Pancreas (tissue), 10 donors: ENCODE results near the gene SKIC8. TPM values are rescaled to one million over a fixed set of nuclear protein-coding genes. Genes with fewer than 3 reads are reported as not detected.
A peak's percentile ranks its signal among the peaks of the same experiment; 100 is the strongest.

Experiments used
- ATAC-seq, 4 donors: fragments of 200-7000 bp; cut with Tn5 transposase; one replicate each; pipeline versions ENCODE4 v1.8.0 to v1.9.1; 2020; ENCODE audit warnings: mild to moderate bottlenecking in 4 of 4, moderate library complexity in 4 of 4
- DNase-seq, 6 donors: peaks; one replicate each; pipeline ENCODE4 v3.0.0-alpha.2; 2020
- FAIRE-seq: peaks from 2 replicates; lab custom pipeline; 2012; peaks lifted over from hg19 to GRCh38; lab: Jason Lieb, UNC
- H3K27ac ChIP-seq, 4 donors: fragments of 200-600 bp; sonication (generic); 1 replicate in 3 of 4; 2 replicates in 1 of 4; pipeline versions ENCODE4 v1.5.0 to v1.8.0; 2020
- H3K27me3 ChIP-seq, 4 donors: fragments of 200-600 bp; one replicate each; pipeline ENCODE4 v1.8.0; 2021
- H3K36me3 ChIP-seq, 3 donors: fragments of 200-600 bp; sonication (generic) in 1 of 3; one replicate each; pipeline versions ENCODE4 v1.5.0 to v1.8.0; 2020 to 2021
- H3K4me1 ChIP-seq, 3 donors: fragments of 200-600 bp; one replicate each; pipeline ENCODE4 v1.8.0; 2021
- H3K4me3 ChIP-seq, 4 donors: fragments of 200-600 bp; sonication (generic) in 2 of 4; one replicate each; pipeline versions ENCODE4 v1.5.0 to v1.8.0; 2020 to 2021
- H3K9me3 ChIP-seq, 4 donors: fragments of 200-600 bp; one replicate each; pipeline ENCODE4 v1.8.0; 2021
- WGBS, 2 donors: extraction: QIAGEN DNeasy Blood & Tissue Kit; methylation state at CpG; one replicate each; pipeline ENCODE4 v1.1.7; 2013; 5-methylcytosine and 5-hydroxymethylcytosine counted together
- intact Hi-C, 3 donors: fragments of 100-400 bp; cut with DNase I; formaldehyde crosslinking; loops; one replicate each; pipeline versions ENCODE4 v1.11.1 to v1.14.2; 2022
- polyA plus RNA-seq, 2 donors: library from polyadenylated mRNA; stranded (reverse); fragments of 200-250 nt; gene quantifications; one replicate each; pipeline ENCODE4 v1.2.3, GENCODE V29; 2013
- total RNA-seq, 6 donors: library from RNA; stranded (reverse); fragmentation: NEBNext Ultra II Directional in 4 of 6; extraction: Animal tissue kit (Norgen Biotek cat#: 25700) in 4 of 6; gene quantifications; one replicate each; pipeline versions ENCODE4 v1.2.1 to v1.2.4, GENCODE V29; 2021 to 2023
- TF ChIP-seq, protein P1 (sequence below), 4 donors: fragments of 200-600 bp; sonication (generic) in 3 of 4; IDR thresholded peaks; one replicate each; pipeline versions ENCODE4 v1.5.0 to v1.8.0; 2021; ENCODE audit warnings: antibody characterized with exemption in 4 of 4
- donor health status: healthy with polysubstance abuse.
- donor health status: DM: no; HTN: no; CAD: no; lungs with moderate emphysema.
- donor health status: DM: no; HTN: no; CAD: no.
- donor health status: control.
- donor health status: control.
- donor health status: Bipolar disorder and iron deficiency.
- donor health status: DM: yes; HTN: yes; CAD: no.
- donor health status: DM: no; HTN: no; CAD: no.
- donor health status: DM: no; HTN: no; CAD: no.
- donor health status: DM: yes; HTN: yes; CAD: no.

SKIC8 gene
- total and polyA plus RNA-seq, 8 donors, result 17.2 to 44.6 (median 21.2) TPM

DNA sequence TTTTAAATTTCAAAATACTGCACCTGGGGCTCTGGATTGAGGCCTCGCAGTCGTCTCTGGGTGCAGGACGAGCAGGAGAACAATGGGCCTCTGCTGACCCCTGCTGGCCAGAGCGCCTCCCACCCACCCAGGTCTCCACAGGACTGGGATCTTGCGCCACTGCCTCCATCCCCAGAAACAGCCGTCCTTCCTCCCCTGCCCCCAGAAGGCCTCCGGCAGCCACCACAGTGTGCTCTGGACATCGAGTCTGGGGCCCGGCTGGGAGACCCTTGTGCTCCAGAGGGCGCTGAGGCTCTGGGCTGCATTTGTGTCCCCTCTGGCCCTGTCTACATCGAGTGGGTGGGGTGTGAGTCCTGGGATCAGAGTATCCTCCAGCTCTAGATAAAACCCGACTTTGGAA, 58.4 kb downstream of the SKIC8 start:
- H3K27me3 ChIP-seq, result no peaks in the 10 kb centered on the region
- ATAC-seq (peak; percentile 94 to 98 (median 98)), DNase-seq (peak; percentile 79 to 96 (median 90)), FAIRE-seq (no peak)
- H3K4me3 ChIP-seq, result no peak overlapping the region
- H3K36me3 ChIP-seq, result no peaks in the 10 kb centered on the region
- no peaks in the 10 kb centered on the region for H3K9me3 ChIP-seq
- H3K4me1 ChIP-seq, result no peaks in the 10 kb centered on the region
- TF ChIP-seq, protein P1, sequence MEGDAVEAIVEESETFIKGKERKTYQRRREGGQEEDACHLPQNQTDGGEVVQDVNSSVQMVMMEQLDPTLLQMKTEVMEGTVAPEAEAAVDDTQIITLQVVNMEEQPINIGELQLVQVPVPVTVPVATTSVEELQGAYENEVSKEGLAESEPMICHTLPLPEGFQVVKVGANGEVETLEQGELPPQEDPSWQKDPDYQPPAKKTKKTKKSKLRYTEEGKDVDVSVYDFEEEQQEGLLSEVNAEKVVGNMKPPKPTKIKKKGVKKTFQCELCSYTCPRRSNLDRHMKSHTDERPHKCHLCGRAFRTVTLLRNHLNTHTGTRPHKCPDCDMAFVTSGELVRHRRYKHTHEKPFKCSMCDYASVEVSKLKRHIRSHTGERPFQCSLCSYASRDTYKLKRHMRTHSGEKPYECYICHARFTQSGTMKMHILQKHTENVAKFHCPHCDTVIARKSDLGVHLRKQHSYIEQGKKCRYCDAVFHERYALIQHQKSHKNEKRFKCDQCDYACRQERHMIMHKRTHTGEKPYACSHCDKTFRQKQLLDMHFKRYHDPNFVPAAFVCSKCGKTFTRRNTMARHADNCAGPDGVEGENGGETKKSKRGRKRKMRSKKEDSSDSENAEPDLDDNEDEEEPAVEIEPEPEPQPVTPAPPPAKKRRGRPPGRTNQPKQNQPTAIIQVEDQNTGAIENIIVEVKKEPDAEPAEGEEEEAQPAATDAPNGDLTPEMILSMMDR (IDR thresholded peaks at IDR 0.05), result peak; percentile 73 to 90 (median 83)
- WGBS, 2 donors, result 10% methylated on average over 12 of the region's 12 CpGs
- intact Hi-C loops, result loop anchor here in 1 of 3 donors (5.0 to 10.0 kb wide), 3 partner anchors 64 to 276 kb away; no protein-coding TSS in a partner anchor
- no peak overlapping the region for H3K27ac ChIP-seq

DNA sequence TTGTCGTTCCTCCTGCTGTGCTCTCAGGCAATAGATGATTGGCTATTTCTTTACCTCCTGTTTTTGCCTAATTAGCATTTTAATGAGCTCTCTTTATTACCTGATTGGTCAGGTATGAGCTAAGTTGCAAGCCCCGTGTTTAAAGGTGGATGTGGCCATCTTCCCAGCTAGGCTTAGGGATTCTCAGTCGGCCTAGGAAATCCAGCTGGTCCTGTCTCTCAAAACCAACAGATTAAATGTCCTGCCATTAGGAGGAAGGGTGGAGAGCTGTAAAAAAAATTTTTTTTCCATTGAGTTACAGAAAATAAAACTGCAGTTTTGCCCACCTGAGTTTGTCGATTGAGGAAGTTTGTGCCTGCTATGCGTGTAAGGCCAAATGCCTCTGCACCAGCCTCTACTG, 59.6 kb downstream of the SKIC8 start:
- no peaks in the 10 kb centered on the region for H3K9me3 ChIP-seq
- H3K27me3 ChIP-seq, result no peaks in the 10 kb centered on the region
- 83 to 87% methylated on average over 5 of the region's 5 CpGs for WGBS, 2 donors
- no peak overlapping the region for H3K4me3 ChIP-seq
- no peaks in the 10 kb centered on the region for H3K36me3 ChIP-seq
- FAIRE-seq (no peak), DNase-seq (no peak), ATAC-seq (no peak)
- no peaks in the 10 kb centered on the region for H3K4me1 ChIP-seq
- intact Hi-C loops, result loop anchor here in 1 of 3 donors (5.0 to 10.0 kb wide), 3 partner anchors 63 to 275 kb away; no protein-coding TSS in a partner anchor
- TF ChIP-seq, protein P1 (IDR thresholded peaks at IDR 0.05), result no peak
- no peak overlapping the region for H3K27ac ChIP-seq

DNA sequence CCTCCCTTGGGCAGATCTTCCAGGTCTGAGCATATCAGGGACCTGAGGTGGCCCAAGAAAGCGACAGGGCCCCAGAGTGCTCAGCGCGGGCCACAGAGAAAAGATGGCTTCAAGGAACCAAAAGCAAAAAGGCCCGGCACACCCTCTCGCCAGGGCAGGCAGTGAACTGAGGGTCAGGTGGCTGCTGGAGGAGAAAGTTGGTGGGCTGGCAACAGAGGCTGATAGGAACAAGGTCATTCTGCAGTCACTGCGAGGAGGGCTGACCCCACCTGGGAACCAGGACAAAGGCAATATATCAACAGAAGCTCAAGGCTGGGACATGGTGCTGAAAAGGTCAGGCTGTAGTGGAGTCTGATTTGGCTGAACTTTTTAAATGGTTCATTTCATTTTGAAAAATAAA, 62.3 kb downstream of the SKIC8 start:
- Histone ChIP-seq H3K27me3 (no peaks in the 10 kb centered on the region), H3K27ac (no peak overlapping the region), H3K4me3 (no peak overlapping the region), H3K36me3 (no peaks in the 10 kb centered on the region), H3K9me3 (no peaks in the 10 kb centered on the region), H3K4me1 (no peaks in the 10 kb centered on the region)
- FAIRE-seq (no peak), ATAC-seq (no peak), DNase-seq (no peak)
- intact Hi-C loops, result no loop called here
- WGBS, 2 donors, result 75% methylated on average over 6 of the region's 6 CpGs
- TF ChIP-seq, protein P1 (IDR thresholded peaks at IDR 0.05), result no peak

DNA sequence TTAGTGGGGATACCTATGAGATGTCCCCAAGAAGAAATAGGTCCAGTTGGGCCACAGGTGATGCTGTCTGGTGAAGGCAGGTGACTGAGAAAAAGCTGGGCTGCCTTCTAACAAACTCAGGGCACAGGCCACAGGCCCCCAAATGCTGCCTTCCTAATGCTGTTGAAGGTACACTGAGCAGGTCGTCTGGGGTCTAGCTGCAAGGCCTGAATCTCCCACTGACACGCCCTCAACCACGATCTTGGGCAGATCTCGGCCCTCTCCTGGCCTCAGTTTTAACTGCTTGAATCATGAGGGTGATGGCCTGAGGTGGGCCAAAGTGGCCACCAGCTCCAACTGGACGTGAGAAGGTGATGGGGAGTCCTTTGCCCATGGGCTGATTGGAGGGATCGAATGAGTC, 62.9 kb downstream of the SKIC8 start:
- Histone ChIP-seq H3K27ac (no peak overlapping the region), H3K4me1 (no peaks in the 10 kb centered on the region), H3K27me3 (no peaks in the 10 kb centered on the region), H3K4me3 (no peak overlapping the region), H3K9me3 (no peaks in the 10 kb centered on the region), H3K36me3 (no peaks in the 10 kb centered on the region)
- ATAC-seq, result no peak
- no peak for DNase-seq
- TF ChIP-seq, protein P1 (IDR thresholded peaks at IDR 0.05), result no peak
- intact Hi-C loops, result no loop called here
- 92 to 94% methylated on average over 6 of the region's 6 CpGs for WGBS, 2 donors
- no peak for FAIRE-seq

DNA sequence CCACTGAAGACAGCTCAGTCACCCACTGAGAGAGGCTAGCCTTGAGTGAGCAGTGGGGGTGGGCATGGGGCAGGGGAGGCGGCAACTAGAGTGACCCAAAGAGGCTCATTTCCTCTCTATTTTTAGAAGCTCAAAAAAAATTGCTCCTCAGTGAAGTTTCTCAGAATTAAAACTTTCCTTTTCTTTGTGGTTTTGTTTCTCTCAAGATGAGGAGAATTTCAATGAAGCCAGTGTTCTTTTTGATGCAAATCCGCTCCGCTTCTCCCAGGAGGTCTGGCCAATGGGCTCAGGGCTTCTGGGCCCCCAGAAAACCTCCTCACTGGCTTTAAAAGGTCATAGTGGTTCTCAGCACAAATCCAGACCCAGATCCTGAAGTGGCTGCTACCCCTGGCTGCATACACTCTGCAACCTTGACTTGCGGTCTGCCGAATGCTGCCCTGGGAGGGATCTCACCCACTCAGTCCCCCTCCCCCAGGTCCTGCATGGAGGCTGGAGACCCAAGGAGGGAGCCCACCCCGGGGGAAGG, 64.8 kb downstream of the SKIC8 start, which contains the start of gene ACSBG1:
Gene ACSBG1 (minus strand): TSS at position 51 of the 526 bp plus-strand sequence. CDS start 64 bp downstream, outside the sequence.
- intact Hi-C loops, result no loop called here
- no peak for ATAC-seq
- 75 to 82% methylated on average over 6 of the region's 6 CpGs for WGBS, 2 donors
- TF ChIP-seq, protein P1 (IDR thresholded peaks at IDR 0.05), result no peak
- no peaks in the 10 kb centered on the region for H3K27me3 ChIP-seq
- H3K4me1 ChIP-seq, result no peaks in the 10 kb centered on the region
- H3K9me3 ChIP-seq, result no peaks in the 10 kb centered on the region
- H3K36me3 ChIP-seq, result no peaks in the 10 kb centered on the region
- H3K4me3 ChIP-seq, result no peak within 1 kb of the TSS
- no peak within 1 kb of the TSS for H3K27ac ChIP-seq
- DNase-seq, result no peak
- FAIRE-seq, result no peak
